HG02885 (cell line): Measurements from ENCODE around the gene PRSS2.
"Not testable (repeated sequence)": the region's sequence is repeated elsewhere in the genome, so short reads cannot be mapped to it uniquely, and the experiment has no call there.

Experiments used
- ATAC-seq: cut with Tn5 transposase; IDR thresholded peaks from one replicate; pipeline ENCODE4 v1.9.1; 2021; ENCODE audit warnings: mild to moderate bottlenecking; ENCODE audit not compliant: unreplicated experiment, poor library complexity

The PRSS2 gene

GRCh38 chr7:142754681-142755575 is 15.8 kb upstream of the PRSS2 start:
- no peak for ATAC-seq

GRCh38 chr7:142758312-142758711 is 12.5 kb upstream of the PRSS2 start:
- not testable (repeated sequence) for ATAC-seq

GRCh38 chr7:142759433-142759832 is 11.3 kb upstream of the PRSS2 start:
- ATAC-seq: no peak

GRCh38 chr7:142760071-142760642 is 10.6 kb upstream of the PRSS2 start:
- no peak for ATAC-seq

GRCh38 chr7:142761606-142762005 is 9.2 kb upstream of the PRSS2 start:
- ATAC-seq: not testable (repeated sequence)

GRCh38 chr7:142762104-142762503 is 8.7 kb upstream of the PRSS2 start:
- no peak for ATAC-seq

- ATAC-seq: no peak
Observed at GRCh38 chr7:142767451-142767850, 3.3 kb upstream of the PRSS2 start.

GRCh38 chr7:142767861-142768260 is 2.9 kb upstream of the PRSS2 start:
- no peak for ATAC-seq

- not testable (repeated sequence) for ATAC-seq
Observed at GRCh38 chr7:142768885-142769284, 1.9 kb upstream of the PRSS2 start.

- peak; percentile 91 for ATAC-seq
Observed at GRCh38 chr7:142771353-142771723, 568 bp downstream of the PRSS2 start.

- ATAC-seq: no peak
Observed at GRCh38 chr7:142772051-142772450, 1.3 kb downstream of the PRSS2 start.

- ATAC-seq: no peak
Observed at GRCh38 chr7:142772673-142773072, 1.9 kb downstream of the PRSS2 start.

GRCh38 chr7:142773230-142773629 is 2.5 kb downstream of the PRSS2 start:
- no peak for ATAC-seq

- no peak for ATAC-seq
Observed at GRCh38 chr7:142773937-142774744, 3.4 kb downstream of the PRSS2 start.

- ATAC-seq: no peak
Observed at GRCh38 chr7:142774826-142775225, 4.1 kb downstream of the PRSS2 start.

GRCh38 chr7:142775351-142776115 is 4.8 kb downstream of the PRSS2 start:
- ATAC-seq: not testable (repeated sequence)

- no peak for ATAC-seq
Observed at GRCh38 chr7:142776206-142776844, 5.6 kb downstream of the PRSS2 start.

- ATAC-seq: not testable (repeated sequence)
Observed at GRCh38 chr7:142776845-142777225, 6.1 kb downstream of the PRSS2 start.

- ATAC-seq: no peak
Observed at GRCh38 chr7:142777318-142777717, 6.5 kb downstream of the PRSS2 start.
